Testis (tissue), 2 donors: ENCODE results near the gene PARL.

Experiments used
- CTCF ChIP-seq, 3 experiments: fragments of 450-650 bp in 2 of 3; fragments of 200-600 bp in 1 of 3; sonication (generic) in 1 of 3; IDR thresholded peaks; one replicate each; pipeline ENCODE4 v1.5.1; 2016 to 2019; ENCODE audit warnings: antibody characterized with exemption in 3 of 3, mild to moderate bottlenecking in 2 of 3, moderate library complexity in 1 of 3
- POLR2A ChIP-seq: fragments of 450-650 bp; IDR thresholded peaks from one replicate; pipeline ENCODE4 v1.6.1; 2017; ENCODE audit warnings: antibody characterized with exemption, mild to moderate bottlenecking, moderate library complexity

DNA sequence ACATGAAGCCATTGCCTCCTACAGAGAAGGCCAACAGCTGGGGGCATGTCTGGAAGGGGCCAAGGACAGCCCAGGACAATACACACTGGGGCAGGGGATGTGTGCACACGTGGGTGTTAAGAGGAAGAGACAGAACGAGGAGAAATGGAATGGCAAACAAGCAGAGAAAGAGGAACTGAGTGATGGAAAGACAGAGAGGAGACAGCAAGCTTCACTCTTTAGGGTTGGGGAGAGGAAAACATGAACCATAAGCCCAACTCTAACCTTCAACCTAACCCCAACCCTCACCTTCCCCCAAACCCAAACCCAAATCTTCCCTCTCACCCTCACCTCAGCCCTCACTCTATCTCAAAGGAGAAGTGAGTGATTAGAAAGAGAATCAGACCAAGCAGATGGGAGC is 11.9 kb upstream of the PARL start:
- TF ChIP-seq CTCF (IDR thresholded peaks at IDR 0.05), result no peak
- TF ChIP-seq POLR2A, result no peak
